ENCODE data around the gene RPUSD3.

RPUSD3 gene

GRCh38 chr3:9806688-9807589, 36.9 kb downstream of the RPUSD3 start:
- Histone ChIP-seq H3K9ac (ENCODE audit: low read length) (no peak overlapping the region), H3K4me3 (ENCODE audit: low read length) (no peak overlapping the region), H2AFZ (ENCODE audit: low read length) (no peak overlapping the region), H4K20me1 (ENCODE audit: insufficient read depth, low read length) (no peaks in the 10 kb centered on the region), H3K9me2 (replicated peaks; ENCODE audit: insufficient read depth, low read length) (no peaks in the 10 kb centered on the region), H3K27ac (ENCODE audit: low read length) (no peak overlapping the region), H3K4me2 (ENCODE audit: low read depth, low read length) (no peak overlapping the region), H3K4me1 (ENCODE audit: low read length) (no peaks in the 10 kb centered on the region), H3K9me3 (replicated peaks; ENCODE audit: insufficient read depth, low read length) (no peaks in the 10 kb centered on the region), H3K79me2 (ENCODE audit: low read length) (no peaks in the 10 kb centered on the region), H3K36me3 (replicated peaks; ENCODE audit: insufficient read depth, low read length) (0 out of 2 replicates have a peak, but pooled peaks cover 15% of the 10 kb centered on the region), H3F3A (ENCODE audit: insufficient read depth, low read length) (peaks cover 11% of the 10 kb centered on the region; the same call in 1 of the 2 replicates), H3K27me3 (replicated peaks; ENCODE audit: insufficient read depth, low read length) (no peaks in the 10 kb centered on the region)
- no peak for DNase-seq
- TF ChIP-seq CTCF (IDR thresholded peaks at IDR 0.05; ENCODE audit: low read length): no peak
- no peak for TF ChIP-seq EZH2 (optimal IDR thresholded peaks at IDR 0.05; ENCODE audit: low read depth, low read length)
- TF ChIP-seq EZH2phosphoT487 (IDR thresholded peaks at IDR 0.05; ENCODE audit: low read length): no peak

- Histone ChIP-seq H3K79me2 (ENCODE audit: low read length) (no peaks in the 10 kb centered on the region), H3K27ac (ENCODE audit: low read length) (no peak overlapping the region), H4K20me1 (ENCODE audit: insufficient read depth, low read length) (no peaks in the 10 kb centered on the region), H3K9ac (ENCODE audit: low read length) (no peak overlapping the region), H2AFZ (ENCODE audit: low read length) (no peak overlapping the region), H3K27me3 (replicated peaks; ENCODE audit: insufficient read depth, low read length) (no peaks in the 10 kb centered on the region), H3K9me2 (replicated peaks; ENCODE audit: insufficient read depth, low read length) (no peaks in the 10 kb centered on the region), H3K4me2 (ENCODE audit: low read depth, low read length) (no peak overlapping the region), H3K36me3 (replicated peaks; ENCODE audit: insufficient read depth, low read length) (peaks cover 18% of the 10 kb centered on the region; the same call in 1 of the 2 replicates), H3K4me3 (ENCODE audit: low read length) (no peak overlapping the region), H3K4me1 (ENCODE audit: low read length) (no peaks in the 10 kb centered on the region), H3K9me3 (replicated peaks; ENCODE audit: insufficient read depth, low read length) (no peaks in the 10 kb centered on the region), H3F3A (ENCODE audit: insufficient read depth, low read length) (peaks cover 11% of the 10 kb centered on the region; the same call in 1 of the 2 replicates)
- no peak for TF ChIP-seq CTCF (IDR thresholded peaks at IDR 0.05; ENCODE audit: low read length)
- no peak for TF ChIP-seq EZH2phosphoT487 (IDR thresholded peaks at IDR 0.05; ENCODE audit: low read length)
- no peak for TF ChIP-seq EZH2 (optimal IDR thresholded peaks at IDR 0.05; ENCODE audit: low read depth, low read length)
- DNase-seq: no peak
These were observed 37.7 kb downstream of the RPUSD3 start for GRCh38 chr3:9806137-9806536.

- Histone ChIP-seq H3F3A (ENCODE audit: insufficient read depth, low read length) (peaks cover 11% of the 10 kb centered on the region; the same call in 1 of the 2 replicates), H3K9me3 (replicated peaks; ENCODE audit: insufficient read depth, low read length) (no peaks in the 10 kb centered on the region), H3K79me2 (ENCODE audit: low read length) (no peaks in the 10 kb centered on the region), H3K4me1 (ENCODE audit: low read length) (no peaks in the 10 kb centered on the region), H3K9me2 (replicated peaks; ENCODE audit: insufficient read depth, low read length) (no peaks in the 10 kb centered on the region), H3K27me3 (replicated peaks; ENCODE audit: insufficient read depth, low read length) (no peaks in the 10 kb centered on the region), H3K9ac (ENCODE audit: low read length) (no peak overlapping the region), H4K20me1 (ENCODE audit: insufficient read depth, low read length) (no peaks in the 10 kb centered on the region), H3K36me3 (replicated peaks; ENCODE audit: insufficient read depth, low read length) (peaks cover 20% of the 10 kb centered on the region; the same call in 1 of the 2 replicates), H3K4me2 (ENCODE audit: low read depth, low read length) (no peak overlapping the region), H3K27ac (ENCODE audit: low read length) (no peak overlapping the region), H2AFZ (ENCODE audit: low read length) (no peak overlapping the region), H3K4me3 (ENCODE audit: low read length) (no peak overlapping the region)
- DNase-seq: no peak
- TF ChIP-seq EZH2 (optimal IDR thresholded peaks at IDR 0.05; ENCODE audit: low read depth, low read length) (no peak), EZH2phosphoT487 (IDR thresholded peaks at IDR 0.05; ENCODE audit: low read length) (no peak), CTCF (IDR thresholded peaks at IDR 0.05; ENCODE audit: low read length) (no peak)
These were observed 38.8 kb downstream of the RPUSD3 start for GRCh38 chr3:9804996-9805395.

Measured in MM.1S (cell line).